Ascending aorta (tissue), 2 donors: ENCODE measurements around the gene ZBTB7C. TPM values are rescaled to one million over a fixed set of nuclear protein-coding genes. Genes with fewer than 3 reads are reported as not detected.

Experiments
- DNase-seq, 2 donors: peaks; one replicate each; pipeline ENCODE4 v3.0.0-alpha.2; 2019; ENCODE audit warnings: low spot score in 2 of 2
- H3K27ac ChIP-seq, 2 donors: fragments of 200-600 bp; sonication (generic); one replicate each; pipeline ENCODE4 v1.5.1; 2016 to 2017; ENCODE audit warnings: mild to moderate bottlenecking in 1 of 2
- H3K27me3 ChIP-seq: fragments of 200-600 bp; sonication (generic); one replicate; pipeline ENCODE4 v1.5.1; 2017
- H3K36me3 ChIP-seq, 2 donors: fragments of 200-600 bp; sonication (generic); one replicate each; pipeline ENCODE4 v1.5.1; 2016
- H3K4me1 ChIP-seq, 2 donors: fragments of 200-600 bp; sonication (generic); one replicate each; pipeline ENCODE4 v1.5.1; 2016 to 2017; ENCODE audit warnings: mild to moderate bottlenecking in 1 of 2
- H3K4me3 ChIP-seq, 2 donors: fragments of 200-600 bp; sonication (generic); one replicate each; pipeline ENCODE4 v1.5.1; 2016 to 2017; ENCODE audit warnings: mild to moderate bottlenecking in 1 of 2
- H3K9me3 ChIP-seq, 2 donors: fragments of 200-600 bp; sonication (generic); one replicate each; pipeline ENCODE4 v1.5.1; 2016
- CTCF ChIP-seq, 3 experiments: fragments of 200-600 bp in 2 of 3; fragments of 450-650 bp in 1 of 3; sonication (generic) in 2 of 3; IDR thresholded peaks; one replicate each; pipeline ENCODE4 v1.5.1; 2016 to 2019; ENCODE audit warnings: antibody characterized with exemption in 3 of 3, mild to moderate bottlenecking in 1 of 3, moderate library complexity in 1 of 3
- intact Hi-C: fragments of 100-400 bp; cut with DNase I; formaldehyde crosslinking; loops from one replicate; pipeline ENCODE4 v1.15.1; 2023
- total RNA-seq: library from RNA; depleted of rRNA; stranded (reverse); fragments of >200 nt; gene quantifications from one replicate; pipeline ENCODE4 v1.1.0, GENCODE V29; 2016

ZBTB7C gene
- total RNA-seq, 1 donor from 2014 or later: 8.1 TPM

- peaks cover 0 to 6% of the 10 kb centered on the region in 2 donors for H3K4me1 ChIP-seq
Observed at GRCh38 chr18:48142353-48142752, 266.8 kb downstream of the ZBTB7C start.

GRCh38 chr18:48140731-48141130 lies 268.5 kb downstream of the ZBTB7C start:
- Histone ChIP-seq H3K27me3 (no peaks in the 10 kb centered on the region), H3K27ac (no peak overlapping the region), H3K4me3 (no peak overlapping the region), H3K9me3 (no peaks in the 10 kb centered on the region), H3K4me1 (peaks cover 4 to 8% of the 10 kb centered on the region in 2 donors), H3K36me3 (no peaks in the 10 kb centered on the region)
- TF ChIP-seq CTCF (IDR thresholded peaks at IDR 0.05): no peak
- intact Hi-C loops: no loop called here
- DNase-seq: no peak

More at GRCh38 chr18:48142353-48142752, 266.8 kb downstream of the ZBTB7C start:
- Histone ChIP-seq H3K9me3 (no peaks in the 10 kb centered on the region), H3K4me3 (no peak overlapping the region), H3K27me3 (no peaks in the 10 kb centered on the region), H3K27ac (no peak overlapping the region), H3K36me3 (no peaks in the 10 kb centered on the region)
- intact Hi-C loops: no loop called here
- DNase-seq: no peak
- no peak for TF ChIP-seq CTCF (IDR thresholded peaks at IDR 0.05)

- Histone ChIP-seq H3K27ac (no peak overlapping the region), H3K4me1 (peaks cover 4 to 9% of the 10 kb centered on the region in 2 donors)
Observed at GRCh38 chr18:48139431-48140347, 269.5 kb downstream of the ZBTB7C start.

GRCh38 chr18:48138660-48139430 lies 270.3 kb downstream of the ZBTB7C start:
- no peak for TF ChIP-seq CTCF (IDR thresholded peaks at IDR 0.05)
- Histone ChIP-seq H3K4me3 (no peak overlapping the region), H3K27ac (no peak overlapping the region), H3K9me3 (no peaks in the 10 kb centered on the region), H3K27me3 (no peaks in the 10 kb centered on the region), H3K4me1 (peaks cover 4 to 9% of the 10 kb centered on the region in 2 donors), H3K36me3 (no peaks in the 10 kb centered on the region)
- intact Hi-C loops: no loop called here
- no peak for DNase-seq

More at GRCh38 chr18:48139431-48140347, 269.5 kb downstream of the ZBTB7C start:
- H3K27me3 ChIP-seq: no peaks in the 10 kb centered on the region
- no peak overlapping the region for H3K4me3 ChIP-seq
- intact Hi-C loops: no loop called here
- no peaks in the 10 kb centered on the region for H3K36me3 ChIP-seq
- no peaks in the 10 kb centered on the region for H3K9me3 ChIP-seq
- no peak for TF ChIP-seq CTCF (IDR thresholded peaks at IDR 0.05)
- DNase-seq: no peak

- H3K27ac ChIP-seq: no peak overlapping the region
- H3K4me1 ChIP-seq: peaks cover 4 to 9% of the 10 kb centered on the region in 2 donors
- H3K4me3 ChIP-seq: no peak overlapping the region
- no peaks in the 10 kb centered on the region for H3K9me3 ChIP-seq
- H3K27me3 ChIP-seq: no peaks in the 10 kb centered on the region
- no peak for DNase-seq
- intact Hi-C loops: no loop called here
- TF ChIP-seq CTCF (IDR thresholded peaks at IDR 0.05): no peak
- H3K36me3 ChIP-seq: no peaks in the 10 kb centered on the region
Observed at GRCh38 chr18:48138210-48138609, 271.0 kb downstream of the ZBTB7C start.
